ENCODE data around the gene CYLC2. TPM values are rescaled to one million over a fixed set of nuclear protein-coding genes. Genes with fewer than 3 reads are reported as not detected.

CYLC2 gene, protein sequence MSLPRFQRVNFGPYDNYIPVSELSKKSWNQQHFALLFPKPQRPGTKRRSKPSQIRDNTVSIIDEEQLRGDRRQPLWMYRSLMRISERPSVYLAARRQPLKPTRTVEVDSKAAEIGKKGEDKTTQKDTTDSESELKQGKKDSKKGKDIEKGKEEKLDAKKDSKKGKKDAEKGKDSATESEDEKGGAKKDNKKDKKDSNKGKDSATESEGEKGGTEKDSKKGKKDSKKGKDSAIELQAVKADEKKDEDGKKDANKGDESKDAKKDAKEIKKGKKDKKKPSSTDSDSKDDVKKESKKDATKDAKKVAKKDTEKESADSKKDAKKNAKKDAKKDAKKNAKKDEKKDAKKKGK
- total RNA-seq (2014; rRNA removed; shearing (Covaris generic)) = not detected in 2 replicates
- not detected in 2 replicates for total RNA-seq (2022)
- Bru-seq, nascent RNA = not detected
- BruChase-seq, experiment 1, labeled RNA remaining after a 6-hour chase = not detected
- BruChase-seq, experiment 2, labeled RNA remaining after a 2-hour chase = not detected
- long read RNA-seq = 0 reads

- Histone ChIP-seq H4K20me1 (ENCODE audit: insufficient read depth, low read length) (no peaks in the 10 kb centered on the region), H3K79me2 (ENCODE audit: insufficient read depth, low read depth, low read length) (no peaks in the 10 kb centered on the region), H3K27ac (ENCODE audit: low read depth, low read length, poor library complexity, severe bottlenecking) (no peak within 1 kb of the TSS), H3K4me1 (ENCODE audit: insufficient read depth, low read length, poor library complexity, severe bottlenecking) (no peaks in the 10 kb centered on the region), H3K4me2 (ENCODE audit: low read length) (no peak within 1 kb of the TSS), H3K9me3 (ENCODE audit: low read length) (no peaks in the 10 kb centered on the region), H3K9me2 (ENCODE audit: insufficient read depth, low read length) (no peaks in the 10 kb centered on the region), H3K36me3 (ENCODE audit: insufficient read depth, low read length) (no peaks in the 10 kb centered on the region), H3K4me3 (ENCODE audit: low read depth, low read length, poor library complexity, severe bottlenecking) (no peak within 1 kb of the TSS), H2AFZ (ENCODE audit: low read length) (no peak within 1 kb of the TSS)
- no TSS peak for BruUV-seq (replicated peaks)
- POLR2A ChIA-PET = interaction anchor here (0.8 kb wide), 1 partner anchor 346 kb away, joined by 3 read pairs; no protein-coding TSS in a partner anchor
- DNase-seq (ENCODE audit: low spot score) = no peak
- CTCF ChIA-PET (ENCODE audit: unreplicated experiment) = no interaction called here
- intact Hi-C loops (cut with micrococcal nuclease; ENCODE audit: unreplicated experiment) = no loop called here
- TF ChIP-seq EZH2phosphoT487 (IDR thresholded peaks at IDR 0.05; ENCODE audit: borderline replicate concordance, low read depth, low read length) (no peak), CTCF (conservative IDR thresholded peaks at IDR 0.05; ENCODE audit: low read length) (no peak)
Observed at GRCh38 chr9:102995033-102995432, at the start of gene CYLC2. TSS of gene CYLC2 (plus strand) at chr9:102995333. CDS start at chr9:102995381, 48 bp downstream.

DNA sequence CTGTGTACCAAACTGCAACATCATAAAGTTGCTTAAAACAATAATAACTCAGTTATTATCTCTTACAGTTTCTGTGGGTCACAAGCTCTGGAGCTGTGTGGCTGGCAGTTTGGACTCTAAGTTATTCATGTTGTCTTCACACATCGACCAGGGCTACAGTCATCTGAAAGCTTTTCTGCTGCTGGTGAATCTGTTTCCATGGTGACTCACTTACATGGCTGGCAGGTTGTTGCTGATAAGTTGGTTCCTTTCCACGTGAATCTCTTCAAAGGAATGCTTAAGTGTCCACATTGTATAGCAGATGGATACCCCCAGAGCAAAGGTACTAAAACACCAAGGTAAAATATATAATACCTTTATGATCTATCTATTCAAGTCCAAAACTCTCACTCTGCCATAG, 44.8 kb upstream of the CYLC2 start:
- no peak for TF ChIP-seq CTCF (conservative IDR thresholded peaks at IDR 0.05; ENCODE audit: low read length)
- TF ChIP-seq EZH2phosphoT487 (IDR thresholded peaks at IDR 0.05; ENCODE audit: borderline replicate concordance, low read depth, low read length) = no peak
- no peaks in the 10 kb centered on the region for H3K9me3 ChIP-seq (ENCODE audit: low read length)
- no peak overlapping the region for H3K4me3 ChIP-seq (ENCODE audit: low read depth, low read length, poor library complexity, severe bottlenecking)
- H4K20me1 ChIP-seq (ENCODE audit: insufficient read depth, low read length) = no peaks in the 10 kb centered on the region
- H3K4me2 ChIP-seq (ENCODE audit: low read length) = no peak overlapping the region
- H3K27ac ChIP-seq (ENCODE audit: low read depth, low read length, poor library complexity, severe bottlenecking) = no peak overlapping the region
- H3K79me2 ChIP-seq (ENCODE audit: insufficient read depth, low read depth, low read length) = no peaks in the 10 kb centered on the region
- H3K36me3 ChIP-seq (ENCODE audit: insufficient read depth, low read length) = no peaks in the 10 kb centered on the region
- CTCF ChIA-PET (ENCODE audit: unreplicated experiment) = no interaction called here
- no peak overlapping the region for H2AFZ ChIP-seq (ENCODE audit: low read length)
- POLR2A ChIA-PET = no interaction called here
- no peaks in the 10 kb centered on the region for H3K9me2 ChIP-seq (ENCODE audit: insufficient read depth, low read length)
- DNase-seq (ENCODE audit: low spot score) = no peak
- intact Hi-C loops (cut with micrococcal nuclease; ENCODE audit: unreplicated experiment) = no loop called here
- no peaks in the 10 kb centered on the region for H3K4me1 ChIP-seq (ENCODE audit: insufficient read depth, low read length, poor library complexity, severe bottlenecking)
- BruUV-seq (replicated peaks) = no TSS peak

- Histone ChIP-seq H3K9me3 (ENCODE audit: low read length) (no peaks in the 10 kb centered on the region), H2AFZ (ENCODE audit: low read length) (no peak overlapping the region), H3K9me2 (ENCODE audit: insufficient read depth, low read length) (no peaks in the 10 kb centered on the region), H3K4me3 (ENCODE audit: low read depth, low read length, poor library complexity, severe bottlenecking) (no peak overlapping the region), H3K79me2 (ENCODE audit: insufficient read depth, low read depth, low read length) (no peaks in the 10 kb centered on the region), H3K27ac (ENCODE audit: low read depth, low read length, poor library complexity, severe bottlenecking) (no peak overlapping the region), H3K4me1 (ENCODE audit: insufficient read depth, low read length, poor library complexity, severe bottlenecking) (no peaks in the 10 kb centered on the region), H3K36me3 (ENCODE audit: insufficient read depth, low read length) (no peaks in the 10 kb centered on the region), H4K20me1 (ENCODE audit: insufficient read depth, low read length) (no peaks in the 10 kb centered on the region), H3K4me2 (ENCODE audit: low read length) (no peak overlapping the region)
- no TSS peak for BruUV-seq (replicated peaks)
- intact Hi-C loops (cut with micrococcal nuclease; ENCODE audit: unreplicated experiment) = no loop called here
- POLR2A ChIA-PET = no interaction called here
- DNase-seq (ENCODE audit: low spot score) = no peak
- CTCF ChIA-PET (ENCODE audit: unreplicated experiment) = no interaction called here
- TF ChIP-seq EZH2phosphoT487 (IDR thresholded peaks at IDR 0.05; ENCODE audit: borderline replicate concordance, low read depth, low read length) (no peak), CTCF (conservative IDR thresholded peaks at IDR 0.05; ENCODE audit: low read length) (no peak)
Observed at GRCh38 chr9:102966999-102967398, 28.1 kb upstream of the CYLC2 start.
